ENCODE measurements around the gene SSH2.
A peak's percentile ranks its signal among the peaks of the same experiment; 100 is the strongest.

Gene SSH2

DNA sequence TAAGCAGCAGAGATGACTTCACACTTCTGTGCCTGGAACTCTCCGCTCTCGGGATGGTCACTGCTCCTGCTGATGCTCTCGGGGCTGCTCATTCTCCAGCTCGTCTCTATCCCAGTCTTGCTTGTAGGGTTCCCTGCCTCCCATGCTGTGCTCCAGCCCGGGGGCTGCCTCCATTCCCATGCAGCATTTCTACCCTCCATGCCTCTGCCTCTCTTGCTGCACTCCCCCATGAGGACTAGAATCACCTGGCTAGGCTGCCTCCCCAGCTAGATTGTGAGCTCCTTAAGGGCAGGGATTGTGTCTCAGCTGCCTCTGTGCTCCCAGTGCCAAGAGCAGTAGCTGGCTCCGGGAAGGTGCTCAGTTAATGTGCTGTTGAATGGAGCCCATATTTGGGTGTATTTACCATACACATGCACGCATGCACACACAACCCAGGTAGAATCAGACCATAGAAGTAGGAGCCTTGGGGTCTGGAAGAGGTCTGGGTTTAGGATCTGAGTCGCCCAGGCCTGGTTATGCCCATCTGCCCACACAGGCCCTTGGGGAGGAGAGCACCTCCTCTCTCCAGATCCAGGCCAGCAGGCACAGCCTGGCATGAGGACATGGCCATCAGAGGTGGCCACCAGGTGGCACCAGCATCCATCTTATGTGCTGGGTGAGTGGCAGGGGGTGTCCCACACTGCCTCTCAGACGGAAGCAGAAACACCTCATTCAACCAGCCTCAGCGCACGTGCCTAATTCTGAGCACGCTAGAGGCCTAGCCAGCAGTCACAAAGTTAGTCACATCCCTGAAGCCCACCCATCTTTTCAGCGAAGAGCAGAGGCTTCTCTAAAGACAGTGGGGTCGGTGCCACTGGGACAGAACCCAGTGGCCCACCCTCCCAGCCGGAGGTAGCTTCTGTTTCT is 349.9 kb downstream of the SSH2 start:
- ATAC-seq: peak; percentile 97
- TF ChIP-seq SNAI2 (CRISPR knock-in tag; IDR thresholded peaks at IDR 0.05) (no peak), RARB (CRISPR knock-in tag; IDR thresholded peaks at IDR 0.05) (no peak), ISL1 (CRISPR knock-in tag; IDR thresholded peaks at IDR 0.05) (no peak), ZNF70 (CRISPR knock-in tag; IDR thresholded peaks at IDR 0.05) (no peak; the same call in 1 of the 2 replicates), ZFP30 (CRISPR knock-in tag; IDR thresholded peaks at IDR 0.05) (no peak), POU6F1 (CRISPR knock-in tag; IDR thresholded peaks at IDR 0.05; ENCODE audit: borderline replicate concordance, low read depth) (no peak), PPARA (CRISPR knock-in tag; IDR thresholded peaks at IDR 0.05; ENCODE audit: borderline replicate concordance) (no peak), TCF4 (CRISPR knock-in tag; IDR thresholded peaks at IDR 0.05; ENCODE audit: borderline replicate concordance) (no peak), ZNF565 (CRISPR knock-in tag; conservative IDR thresholded peaks at IDR 0.05; ENCODE audit: low read depth) (no peak), TSHZ2 (CRISPR knock-in tag; IDR thresholded peaks at IDR 0.05) (no peak), CSDC2 (CRISPR knock-in tag; IDR thresholded peaks at IDR 0.05) (no peak), ESRRG (CRISPR knock-in tag; IDR thresholded peaks at IDR 0.05) (no peak), GLIS3 (CRISPR knock-in tag; IDR thresholded peaks at IDR 0.05) (no peak), ARNTL (CRISPR knock-in tag; IDR thresholded peaks at IDR 0.05; ENCODE audit: borderline replicate concordance, low read depth) (no peak), ZNF8 (CRISPR knock-in tag; IDR thresholded peaks at IDR 0.05) (no peak), CSRNP3 (CRISPR knock-in tag; IDR thresholded peaks at IDR 0.05) (no peak), ZC3H10 (CRISPR knock-in tag; IDR thresholded peaks at IDR 0.05) (no peak)
- TF ChIP-seq, protein P1, sequence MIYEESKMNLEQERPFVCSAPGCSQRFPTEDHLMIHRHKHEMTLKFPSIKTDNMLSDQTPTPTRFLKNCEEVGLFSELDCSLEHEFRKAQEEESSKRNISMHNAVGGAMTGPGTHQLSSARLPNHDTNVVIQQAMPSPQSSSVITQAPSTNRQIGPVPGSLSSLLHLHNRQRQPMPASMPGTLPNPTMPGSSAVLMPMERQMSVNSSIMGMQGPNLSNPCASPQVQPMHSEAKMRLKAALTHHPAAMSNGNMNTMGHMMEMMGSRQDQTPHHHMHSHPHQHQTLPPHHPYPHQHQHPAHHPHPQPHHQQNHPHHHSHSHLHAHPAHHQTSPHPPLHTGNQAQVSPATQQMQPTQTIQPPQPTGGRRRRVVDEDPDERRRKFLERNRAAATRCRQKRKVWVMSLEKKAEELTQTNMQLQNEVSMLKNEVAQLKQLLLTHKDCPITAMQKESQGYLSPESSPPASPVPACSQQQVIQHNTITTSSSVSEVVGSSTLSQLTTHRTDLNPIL (CRISPR knock-in tag; IDR thresholded peaks at IDR 0.05; ENCODE audit: low read depth): no peak

DNA sequence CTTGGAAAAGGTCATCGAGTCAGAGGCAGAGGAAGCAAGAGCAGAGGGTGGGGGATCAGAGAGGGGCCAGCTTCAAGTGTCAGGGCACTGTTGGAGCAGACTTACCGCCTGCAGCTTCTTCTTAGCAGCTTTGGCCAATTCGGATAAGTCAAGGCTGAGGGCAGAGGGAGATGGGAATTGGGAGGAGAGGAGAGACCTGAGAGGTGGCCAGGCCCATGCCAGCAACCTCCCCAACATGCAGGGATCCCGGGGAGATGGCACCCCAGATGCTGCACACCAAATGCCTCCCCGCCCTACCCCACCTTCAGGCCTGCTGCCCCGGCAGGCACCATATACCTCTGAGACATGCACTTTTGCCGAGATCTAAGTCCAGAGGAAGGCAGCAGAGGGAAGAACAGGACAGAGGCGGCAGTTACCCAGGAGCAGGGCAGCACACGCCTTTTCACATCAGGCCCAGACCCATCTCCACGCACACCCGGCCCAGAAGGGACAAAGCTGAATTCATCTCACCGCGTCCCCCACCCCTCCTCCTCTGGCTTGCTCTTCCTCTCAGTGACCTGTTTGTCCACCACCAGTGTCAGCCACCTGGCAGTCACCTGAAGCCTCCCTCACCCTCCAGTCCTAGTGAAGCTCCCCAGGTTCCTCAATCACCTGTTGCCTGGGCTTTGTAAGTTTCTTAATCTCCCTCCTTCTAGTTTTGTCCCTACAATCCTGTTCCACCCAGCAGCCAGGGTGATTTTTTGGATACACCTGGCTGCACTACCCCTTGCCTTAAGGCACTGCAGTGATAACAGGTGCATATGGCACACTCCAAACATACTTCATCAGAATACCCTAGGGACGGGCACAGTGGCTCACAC is 351.2 kb downstream of the SSH2 start:
- no peak for TF ChIP-seq PPARA (CRISPR knock-in tag; IDR thresholded peaks at IDR 0.05; ENCODE audit: borderline replicate concordance)
- TF ChIP-seq ARNTL (CRISPR knock-in tag; IDR thresholded peaks at IDR 0.05; ENCODE audit: borderline replicate concordance, low read depth): no peak
- ATAC-seq: no peak

GRCh38 chr17:29577385-29578211 is 352.4 kb downstream of the SSH2 start:
- no peak for TF ChIP-seq SNAI2 (CRISPR knock-in tag; IDR thresholded peaks at IDR 0.05)
- no peak for TF ChIP-seq ZFP3 (CRISPR knock-in tag; IDR thresholded peaks at IDR 0.05)
- ATAC-seq: no peak
